Muscle of leg (tissue), 11 donors: Measurements from ENCODE around the gene PCDHB11. TPM values are rescaled to one million over a fixed set of nuclear protein-coding genes. Genes with fewer than 3 reads are reported as not detected.
A peak's percentile ranks its signal among the peaks of the same experiment; 100 is the strongest.
"Not testable (repeated sequence)": the region's sequence is repeated elsewhere in the genome, so short reads cannot be mapped to it uniquely, and the experiment has no call there.

Experiments used
- DNase-seq: peaks from one replicate; pipeline ENCODE4 v3.0.0; 2013
- H3K27ac ChIP-seq: one replicate; pipeline ENCODE4 v1.5.1; 2013; ENCODE audit warnings: mild to moderate bottlenecking, low read length, control low read depth
- H3K27me3 ChIP-seq: one replicate; pipeline ENCODE4 v1.6.1; 2013; ENCODE audit warnings: low read length; ENCODE audit not compliant: control insufficient read depth, insufficient read depth
- H3K36me3 ChIP-seq: one replicate; pipeline ENCODE4 v1.6.1; 2013; ENCODE audit warnings: low read length; ENCODE audit not compliant: control insufficient read depth, insufficient read depth
- H3K4me1 ChIP-seq: one replicate; pipeline ENCODE4 v1.6.1; 2013; ENCODE audit warnings: low read length; ENCODE audit not compliant: control insufficient read depth, insufficient read depth
- H3K4me3 ChIP-seq: one replicate; pipeline ENCODE4 v1.5.1; 2013; ENCODE audit warnings: low read length, control low read depth
- H3K9me3 ChIP-seq: replicated peaks from 2 replicates; pipeline ENCODE4 v1.6.1; 2013; ENCODE audit warnings: low read depth, low read length; ENCODE audit not compliant: control insufficient read depth
- WGBS: methylation state at CpG from one replicate; pipeline ENCODE4 v1.1.5; 2013; ENCODE audit warnings: missing lambda C conversion rate; ENCODE audit not compliant: insufficient coverage; 5-methylcytosine and 5-hydroxymethylcytosine counted together
- polyA plus RNA-seq, 8 donors: library from polyadenylated mRNA; unstranded; fragments of 120-200 nt; gene quantifications; one replicate each; pipeline versions ENCODE4 v1.2.1 to v1.2.3, GENCODE V29; 2013; ENCODE audit warnings: inconsistent platforms in 1 of 8, low replicate concordance in 1 of 8; ENCODE audit not compliant: insufficient read length in 8 of 8, insufficient read depth in 1 of 8
- total RNA-seq: library from RNA; stranded (reverse); fragments of 120-200 nt; gene quantifications from one replicate; pipeline ENCODE4 v1.2.4, GENCODE V29; 2013

PCDHB11 gene
- total and polyA plus RNA-seq, 9 donors: 1.9 to 4.3 (median 2.5) TPM

GRCh38 chr5:141235922-141236321 is 36.5 kb downstream of the PCDHB11 start:
- H3K4me3 ChIP-seq, H3K36me3 ChIP-seq, H3K4me1 ChIP-seq, H3K27ac ChIP-seq, DNase-seq: not testable (repeated sequence)
- Histone ChIP-seq H3K27me3 (peaks cover 11% of the 10 kb centered on the region), H3K9me3 (peaks cover 66% of the 10 kb centered on the region)
- 25% methylated on average over 40 of the region's 40 CpGs for WGBS

- peaks cover 74% of the 10 kb centered on the region for H3K9me3 ChIP-seq
- H3K4me1 ChIP-seq: no peaks in the 10 kb centered on the region
- peaks cover 11% of the 10 kb centered on the region for H3K27me3 ChIP-seq
- no peak overlapping the region for H3K4me3 ChIP-seq
- no peaks in the 10 kb centered on the region for H3K36me3 ChIP-seq
- no peak overlapping the region for H3K27ac ChIP-seq
- DNase-seq: no peak
- 15% methylated on average over 25 of the region's 32 CpGs for WGBS
Measured at GRCh38 chr5:141236516-141237313, 37.3 kb downstream of the PCDHB11 start.

- Histone ChIP-seq H3K27ac (no peak overlapping the region), H3K36me3 (no peaks in the 10 kb centered on the region), H3K9me3 (peaks cover 76% of the 10 kb centered on the region), H3K4me3 (no peak overlapping the region), H3K4me1 (no peaks in the 10 kb centered on the region), H3K27me3 (peaks cover 1% of the 10 kb centered on the region)
- WGBS: 21% methylated on average over 43 of the region's 43 CpGs
- DNase-seq: no peak
Measured at GRCh38 chr5:141241496-141241895, 42.1 kb downstream of the PCDHB11 start.

- peak; percentile 42 for DNase-seq
- peaks cover 70% of the 10 kb centered on the region for H3K9me3 ChIP-seq
- H3K4me3 ChIP-seq: peak within 1 kb of the TSS; percentile 36
- WGBS: 16% methylated on average over 8 of the region's 16 CpGs
- H3K27me3 ChIP-seq: no peaks in the 10 kb centered on the region
- H3K4me1 ChIP-seq: no peaks in the 10 kb centered on the region
- H3K27ac ChIP-seq: no peak within 1 kb of the TSS
- H3K36me3 ChIP-seq: no peaks in the 10 kb centered on the region
Measured at GRCh38 chr5:141245250-141245717, 45.9 kb downstream of the PCDHB11 start, which contains the start of gene PCDHB15. TSS of gene PCDHB15 (plus strand) at chr5:141245395. CDS start at chr5:141245579, 184 bp downstream.

GRCh38 chr5:141246971-141247370 is 47.5 kb downstream of the PCDHB11 start:
- H3K4me1 ChIP-seq, H3K27ac ChIP-seq, H3K27me3 ChIP-seq, H3K36me3 ChIP-seq, H3K4me3 ChIP-seq, DNase-seq: not testable (repeated sequence)
- 44% methylated on average over 18 of the region's 42 CpGs for WGBS
- peaks cover 67% of the 10 kb centered on the region for H3K9me3 ChIP-seq

GRCh38 chr5:141247434-141247833 is 48.0 kb downstream of the PCDHB11 start:
- not testable (repeated sequence) for H3K27me3 ChIP-seq, H3K27ac ChIP-seq, H3K4me1 ChIP-seq, H3K36me3 ChIP-seq, DNase-seq, H3K4me3 ChIP-seq
- 49% methylated on average over 29 of the region's 34 CpGs for WGBS
- peaks cover 67% of the 10 kb centered on the region for H3K9me3 ChIP-seq

- no peak overlapping the region for H3K4me3 ChIP-seq
- peaks cover 71% of the 10 kb centered on the region for H3K9me3 ChIP-seq
Measured at GRCh38 chr5:141250576-141250975, 51.1 kb downstream of the PCDHB11 start.

More at GRCh38 chr5:141250576-141250975, 51.1 kb downstream of the PCDHB11 start:
- no peak overlapping the region for H3K27ac ChIP-seq
- H3K4me1 ChIP-seq: no peaks in the 10 kb centered on the region
- no peaks in the 10 kb centered on the region for H3K27me3 ChIP-seq
- DNase-seq: no peak
- no peaks in the 10 kb centered on the region for H3K36me3 ChIP-seq

Other genes starting within 250 kb of the PCDHB11 start
Only the 30 nearest of the 37 such genes appear.
- gene PCDHB1, start 148.3 kb upstream of the PCDHB11 start, total RNA-seq: 0.13 TPM
- gene PCDHB1, start 148.3 kb upstream of the PCDHB11 start, polyA plus RNA-seq: under 1 TPM; 0.05 to 0.27 (median 0.11) TPM
- 3.2 TPM for gene PCDHB2, start 105.0 kb upstream of the PCDHB11 start, total RNA-seq
- 1 to 10 TPM; 2.9 to 7.8 (median 3.9) TPM for gene PCDHB2, start 105.0 kb upstream of the PCDHB11 start, polyA plus RNA-seq
- gene PCDHB3, start 99.2 kb upstream of the PCDHB11 start, total RNA-seq: 1.8 TPM
- gene PCDHB3, start 99.2 kb upstream of the PCDHB11 start, polyA plus RNA-seq: 1 to 10 TPM; 1.4 to 4.4 (median 1.8) TPM
- 1.8 TPM for gene PCDHB4, start 77.8 kb upstream of the PCDHB11 start, total RNA-seq
- 1 to 10 TPM; 2.4 to 3.6 (median 2.7) TPM for gene PCDHB4, start 77.8 kb upstream of the PCDHB11 start, polyA plus RNA-seq
- 3.1 TPM for gene PCDHB5, start 64.4 kb upstream of the PCDHB11 start, total RNA-seq
- 1 to 10 TPM; 2.7 to 4.6 (median 3.7) TPM for gene PCDHB5, start 64.4 kb upstream of the PCDHB11 start, polyA plus RNA-seq
- gene PCDHB6, start 49.6 kb upstream of the PCDHB11 start, total RNA-seq: 0.80 TPM
- 1 to 10 TPM; 1.5 to 2.4 (median 1.9) TPM for gene PCDHB6, start 49.6 kb upstream of the PCDHB11 start, polyA plus RNA-seq
- gene PCDHB7, start 27.0 kb upstream of the PCDHB11 start, total RNA-seq: 2.1 TPM
- 1 to 10 TPM; 2.5 to 3.2 (median 2.8) TPM for gene PCDHB7, start 27.0 kb upstream of the PCDHB11 start, polyA plus RNA-seq
- gene PCDHB8, start 21.8 kb upstream of the PCDHB11 start, total RNA-seq: 0.80 TPM
- 1 to 10 TPM in 6 of 8 donors, under 1 TPM in 2; 0.74 to 2.8 (median 1.8) TPM for gene PCDHB8, start 21.8 kb upstream of the PCDHB11 start, polyA plus RNA-seq
- gene PCDHB16, start 17.2 kb upstream of the PCDHB11 start, total RNA-seq: 2.1 TPM
- gene PCDHB16, start 17.2 kb upstream of the PCDHB11 start, polyA plus RNA-seq: 1 to 10 TPM; 2.9 to 6.5 (median 4.7) TPM
- 1.3 TPM for gene PCDHB9, start 12.5 kb upstream of the PCDHB11 start, total RNA-seq
- gene PCDHB9, start 12.5 kb upstream of the PCDHB11 start, polyA plus RNA-seq: 1 to 10 TPM; 1.7 to 3.6 (median 2.7) TPM
- gene PCDHB10, start 7.3 kb upstream of the PCDHB11 start, total RNA-seq: 2.1 TPM
- gene PCDHB10, start 7.3 kb upstream of the PCDHB11 start, polyA plus RNA-seq: 1 to 10 TPM; 4.1 to 5.1 (median 4.7) TPM
- gene PCDHB12, start 9.1 kb downstream of the PCDHB11 start, total RNA-seq: 2.4 TPM
- 1 to 10 TPM; 2.1 to 3.5 (median 2.6) TPM for gene PCDHB12, start 9.1 kb downstream of the PCDHB11 start, polyA plus RNA-seq
- 1.9 TPM for gene PCDHB13, start 14.3 kb downstream of the PCDHB11 start, total RNA-seq
- gene PCDHB13, start 14.3 kb downstream of the PCDHB11 start, polyA plus RNA-seq: 1 to 10 TPM; 1.6 to 4.5 (median 2.8) TPM
- gene PCDHB14, start 23.7 kb downstream of the PCDHB11 start, total RNA-seq: 4.8 TPM
- 1 to 10 TPM; 5.6 to 9.0 (median 6.7) TPM for gene PCDHB14, start 23.7 kb downstream of the PCDHB11 start, polyA plus RNA-seq
- 4.3 TPM for gene PCDHB15, start 45.8 kb downstream of the PCDHB11 start, total RNA-seq
- 1 to 10 TPM; 5.3 to 8.6 (median 7.1) TPM for gene PCDHB15, start 45.8 kb downstream of the PCDHB11 start, polyA plus RNA-seq
- 0.22 TPM for gene SLC25A2, start 104.4 kb downstream of the PCDHB11 start, total RNA-seq
- under 1 TPM in 1 of 8 donors, not detected in 7; 0.08 TPM for gene SLC25A2, start 104.4 kb downstream of the PCDHB11 start, polyA plus RNA-seq
- gene TAF7, start 121.2 kb downstream of the PCDHB11 start, total RNA-seq: 75.1 TPM
- gene TAF7, start 121.2 kb downstream of the PCDHB11 start, polyA plus RNA-seq: 100 to 1,000 TPM in 1 of 8 donors, 10 to 100 TPM in 7; 65.9 to 108 (median 83.4) TPM
- gene PCDHGA1, start 130.9 kb downstream of the PCDHB11 start, total RNA-seq: 0.44 TPM
- gene PCDHGA1, start 130.9 kb downstream of the PCDHB11 start, polyA plus RNA-seq: under 1 TPM; 0.49 to 0.86 (median 0.64) TPM
- gene PCDHGA2, start 139.1 kb downstream of the PCDHB11 start, total RNA-seq: 1.6 TPM
- gene PCDHGA2, start 139.1 kb downstream of the PCDHB11 start, polyA plus RNA-seq: 1 to 10 TPM; 1.6 to 2.8 (median 2.1) TPM
- 1.2 TPM for gene PCDHGA3, start 144.2 kb downstream of the PCDHB11 start, total RNA-seq
- gene PCDHGA3, start 144.2 kb downstream of the PCDHB11 start, polyA plus RNA-seq: 1 to 10 TPM in 4 of 8 donors, under 1 TPM in 4; 0.94 to 2.0 (median 1.0) TPM
- 1.3 TPM for gene PCDHGB1, start 150.5 kb downstream of the PCDHB11 start, total RNA-seq
- gene PCDHGB1, start 150.5 kb downstream of the PCDHB11 start, polyA plus RNA-seq: under 1 TPM; 0.43 to 0.90 (median 0.63) TPM
- gene PCDHGA4, start 155.4 kb downstream of the PCDHB11 start, total RNA-seq: 1.8 TPM
- 1 to 10 TPM in 7 of 8 donors, under 1 TPM in 1; 0.71 to 2.2 (median 1.3) TPM for gene PCDHGA4, start 155.4 kb downstream of the PCDHB11 start, polyA plus RNA-seq
- 1.5 TPM for gene PCDHGB2, start 160.4 kb downstream of the PCDHB11 start, total RNA-seq
- gene PCDHGB2, start 160.4 kb downstream of the PCDHB11 start, polyA plus RNA-seq: 1 to 10 TPM; 1.5 to 2.8 (median 1.9) TPM
- 2.3 TPM for gene PCDHGA5, start 164.5 kb downstream of the PCDHB11 start, total RNA-seq
- gene PCDHGA5, start 164.5 kb downstream of the PCDHB11 start, polyA plus RNA-seq: 1 to 10 TPM; 1.6 to 3.8 (median 2.3) TPM
- gene PCDHGB3, start 170.6 kb downstream of the PCDHB11 start, total RNA-seq: 1.7 TPM
- 1 to 10 TPM in 7 of 8 donors, under 1 TPM in 1; 0.70 to 2.0 (median 1.2) TPM for gene PCDHGB3, start 170.6 kb downstream of the PCDHB11 start, polyA plus RNA-seq
- gene PCDHGA6, start 174.3 kb downstream of the PCDHB11 start, total RNA-seq: 3.5 TPM
- 1 to 10 TPM; 2.2 to 4.4 (median 3.0) TPM for gene PCDHGA6, start 174.3 kb downstream of the PCDHB11 start, polyA plus RNA-seq
- gene PCDHGA7, start 183.1 kb downstream of the PCDHB11 start, total RNA-seq: 2.3 TPM
- 1 to 10 TPM; 1.2 to 2.4 (median 1.5) TPM for gene PCDHGA7, start 183.1 kb downstream of the PCDHB11 start, polyA plus RNA-seq
- gene PCDHGB4, start 188.1 kb downstream of the PCDHB11 start, total RNA-seq: 4.2 TPM
- gene PCDHGB4, start 188.1 kb downstream of the PCDHB11 start, polyA plus RNA-seq: 1 to 10 TPM; 1.7 to 3.6 (median 2.5) TPM
- gene PCDHGA8, start 193.0 kb downstream of the PCDHB11 start, total RNA-seq: 1.6 TPM
- gene PCDHGA8, start 193.0 kb downstream of the PCDHB11 start, polyA plus RNA-seq: under 1 TPM; 0.31 to 0.95 (median 0.61) TPM
- gene PCDHGB5, start 198.3 kb downstream of the PCDHB11 start, total RNA-seq: 4.3 TPM
- gene PCDHGB5, start 198.3 kb downstream of the PCDHB11 start, polyA plus RNA-seq: 1 to 10 TPM; 3.0 to 6.3 (median 4.5) TPM